Mesendoderm (in vitro differentiated cells): ENCODE measurements around the gene PVALB.
A peak's percentile ranks its signal among the peaks of the same experiment; 100 is the strongest.

Experiments
- DNase-seq: peaks from one replicate; pipeline ENCODE4 v3.0.0; 2013
- H2AK5ac ChIP-seq: 2 replicates; pipeline ENCODE4 v1.6.1; 2013; ENCODE audit warnings: low read length, inconsistent platforms
- H2BK120ac ChIP-seq: 2 replicates; pipeline ENCODE4 v1.6.1; 2013; ENCODE audit warnings: low read depth, mild to moderate bottlenecking, low read length, moderate library complexity, mixed read lengths
- H2BK15ac ChIP-seq: replicated peaks from 2 replicates; pipeline ENCODE4 v1.6.1; 2013; ENCODE audit warnings: low read depth, mild to moderate bottlenecking, moderate library complexity
- H2BK5ac ChIP-seq: 2 replicates; pipeline ENCODE4 v1.6.1; 2013; ENCODE audit warnings: low read length, inconsistent platforms
- H3K18ac ChIP-seq: 2 replicates; pipeline ENCODE4 v1.6.1; 2013; ENCODE audit warnings: mild to moderate bottlenecking, low read length, mixed read lengths
- H3K23ac ChIP-seq: one replicate; pipeline ENCODE4 v1.6.1; 2013; ENCODE audit warnings: low read length
- H3K27ac ChIP-seq: 2 replicates; pipeline ENCODE4 v1.5.1; 2013; ENCODE audit warnings: low read depth, mild to moderate bottlenecking, inconsistent platforms, low read length, moderate library complexity
- H3K27me3 ChIP-seq: 2 replicates; pipeline ENCODE4 v1.6.1; 2013; ENCODE audit warnings: low read length, control low read depth, mild to moderate bottlenecking, inconsistent platforms; ENCODE audit not compliant: insufficient read depth, poor library complexity
- H3K36me3 ChIP-seq: 2 replicates; pipeline ENCODE4 v1.6.1; 2013; ENCODE audit warnings: low read length, inconsistent platforms; ENCODE audit not compliant: control insufficient read depth, insufficient read depth
- H3K4ac ChIP-seq: one replicate; pipeline ENCODE4 v1.6.1; 2013; ENCODE audit warnings: low read depth, mild to moderate bottlenecking, low read length, moderate library complexity
- H3K4me1 ChIP-seq: 2 replicates; pipeline ENCODE4 v1.6.1; 2013; ENCODE audit warnings: low read depth, low read length, inconsistent platforms; ENCODE audit not compliant: control insufficient read depth
- H3K4me2 ChIP-seq: 2 replicates; pipeline ENCODE4 v1.6.1; 2013; ENCODE audit warnings: low read length
- H3K4me3 ChIP-seq: 2 replicates; pipeline ENCODE4 v1.5.1; 2013; ENCODE audit warnings: mild to moderate bottlenecking, low read length
- H3K56ac ChIP-seq: one replicate; pipeline ENCODE4 v1.6.1; 2013; ENCODE audit warnings: low read length
- H3K79me1 ChIP-seq: 2 replicates; pipeline ENCODE4 v1.6.1; 2013; ENCODE audit warnings: low read length, inconsistent platforms
- H3K79me2 ChIP-seq: 2 replicates; pipeline ENCODE4 v1.6.1; 2013; ENCODE audit warnings: mild to moderate bottlenecking, low read length; ENCODE audit not compliant: control insufficient read depth, insufficient read depth
- H3K9ac ChIP-seq: 2 replicates; pipeline ENCODE4 v1.6.1; 2013; ENCODE audit warnings: low read length, inconsistent platforms
- H4K5ac ChIP-seq: one replicate; pipeline ENCODE4 v1.6.1; 2013; ENCODE audit warnings: low read length
- H4K8ac ChIP-seq: one replicate; pipeline ENCODE4 v1.6.1; 2013; ENCODE audit warnings: low read depth, mild to moderate bottlenecking, control low read depth, low read length, moderate library complexity
- WGBS: extraction: QIAGEN DNeasy Blood & Tissue Kit; methylation state at CpG from one replicate; pipeline ENCODE4 v1.1.7; 2013; ENCODE audit warnings: low lambda C conversion rate, missing lambda C conversion rate; ENCODE audit not compliant: insufficient coverage; ENCODE audit errors: extremely low coverage; 5-methylcytosine and 5-hydroxymethylcytosine counted together

The PVALB gene

DNA sequence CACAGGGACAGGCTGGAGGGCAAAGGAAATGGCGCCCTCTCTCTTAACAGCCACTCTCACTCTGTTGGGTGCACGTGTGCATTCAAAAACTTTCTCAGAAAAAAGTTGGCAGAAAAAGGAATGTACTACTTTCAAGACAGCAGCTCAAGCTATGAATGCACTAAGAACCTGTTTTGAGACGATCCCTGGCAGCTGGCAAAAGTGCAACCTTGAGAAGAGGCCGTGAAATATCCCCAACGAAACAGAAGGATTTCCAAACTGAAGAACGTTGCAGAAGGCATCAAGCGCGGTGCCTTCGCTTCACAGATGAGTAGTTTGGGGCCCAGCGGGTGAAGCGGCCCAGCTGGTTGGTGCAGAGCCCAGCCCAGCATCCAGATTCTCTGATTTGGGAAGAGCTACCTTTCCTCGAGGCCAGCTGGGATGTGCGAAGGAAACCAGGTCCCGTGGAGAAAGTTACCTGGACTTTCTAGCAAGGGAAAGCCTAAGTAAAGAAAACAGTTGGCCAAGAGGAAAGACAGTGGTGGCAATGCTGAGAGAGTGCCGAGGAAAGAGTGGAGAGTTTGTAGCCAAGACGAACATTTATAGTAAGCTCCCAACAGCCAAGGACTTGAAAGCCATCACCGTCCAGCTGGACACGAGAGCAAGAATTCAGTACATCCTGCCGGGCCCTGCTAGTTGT, 57.2 kb downstream of the PVALB start:
- Histone ChIP-seq H3K27me3 (no peaks in the 10 kb centered on the region), H2AK5ac (no peak overlapping the region), H3K4me3 (no peak overlapping the region), H3K4ac (no peak overlapping the region), H3K4me1 (no peaks in the 10 kb centered on the region), H3K9ac (no peak overlapping the region), H3K56ac (no peak overlapping the region), H3K18ac (no peak overlapping the region), H4K8ac (no peak overlapping the region), H2BK15ac (no peak overlapping the region), H4K5ac (no peak overlapping the region), H2BK5ac (no peak overlapping the region), H3K79me2 (no peaks in the 10 kb centered on the region), H3K4me2 (no peak overlapping the region), H3K79me1 (no peaks in the 10 kb centered on the region), H2BK120ac (no peak overlapping the region), H3K36me3 (no peaks in the 10 kb centered on the region), H3K23ac (no peak overlapping the region), H3K27ac (no peak overlapping the region)
- no CpG with 5 or more reads among the region's 19 CpGs for WGBS
- no peak for DNase-seq

DNA sequence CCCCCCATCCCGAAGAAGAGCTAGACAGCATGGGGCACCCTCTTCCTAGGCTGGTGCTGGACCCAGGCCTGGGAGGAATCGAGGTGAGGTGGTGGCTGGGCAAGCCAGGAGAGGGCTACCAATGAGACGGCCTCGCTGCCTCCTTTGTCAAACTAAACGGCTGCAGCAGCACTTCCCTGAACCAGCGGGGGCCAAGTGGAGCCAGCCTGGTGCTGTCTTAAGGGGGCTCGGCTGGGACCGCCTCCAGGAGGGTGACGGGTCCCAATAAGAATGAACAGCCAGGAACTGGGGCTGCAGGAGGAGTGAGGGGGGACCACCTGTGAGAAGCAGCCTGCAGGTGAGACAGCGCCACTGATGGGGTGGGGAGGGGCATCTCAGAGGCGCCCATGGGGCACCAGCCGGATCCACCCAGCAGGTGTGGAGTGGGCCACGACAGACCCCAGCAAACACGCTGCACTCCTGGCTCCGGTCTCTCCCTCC, 58.0 kb downstream of the PVALB start:
- H3K23ac ChIP-seq, result no peak overlapping the region
- no peaks in the 10 kb centered on the region for H3K4me1 ChIP-seq
- H3K18ac ChIP-seq, result no peak overlapping the region
- H3K56ac ChIP-seq, result no peak overlapping the region
- H3K79me1 ChIP-seq, result no peaks in the 10 kb centered on the region
- no peak overlapping the region for H3K4me3 ChIP-seq
- no peak overlapping the region for H3K27ac ChIP-seq
- H3K27me3 ChIP-seq, result no peaks in the 10 kb centered on the region
- no peak overlapping the region for H2AK5ac ChIP-seq
- no peak overlapping the region for H3K9ac ChIP-seq
- H2BK15ac ChIP-seq, result no peak overlapping the region
- WGBS, result no CpG with 5 or more reads among the region's 15 CpGs
- H3K4ac ChIP-seq, result no peak overlapping the region
- H3K4me2 ChIP-seq, result no peak overlapping the region
- H4K5ac ChIP-seq, result no peak overlapping the region
- no peaks in the 10 kb centered on the region for H3K36me3 ChIP-seq
- H2BK120ac ChIP-seq, result no peak overlapping the region
- no peak for DNase-seq
- H4K8ac ChIP-seq, result no peak overlapping the region
- H3K79me2 ChIP-seq, result no peaks in the 10 kb centered on the region
- H2BK5ac ChIP-seq, result no peak overlapping the region

- Histone ChIP-seq H4K5ac (no peak overlapping the region), H3K4me2 (no peak overlapping the region), H3K4me3 (no peak overlapping the region), H3K4ac (no peak overlapping the region), H4K8ac (no peak overlapping the region), H3K9ac (no peak overlapping the region), H3K79me2 (no peaks in the 10 kb centered on the region), H3K18ac (no peak overlapping the region), H3K36me3 (no peaks in the 10 kb centered on the region), H2BK15ac (no peak overlapping the region), H3K23ac (no peak overlapping the region), H3K4me1 (no peaks in the 10 kb centered on the region), H3K79me1 (no peaks in the 10 kb centered on the region), H2BK120ac (no peak overlapping the region), H2BK5ac (no peak overlapping the region), H3K27ac (no peak overlapping the region), H2AK5ac (no peak overlapping the region), H3K27me3 (no peaks in the 10 kb centered on the region), H3K56ac (no peak overlapping the region)
- no CpG with 5 or more reads among the region's 19 CpGs for WGBS
- peak; percentile 86 for DNase-seq
Measured at GRCh38 chr22:36757668-36758211, 59.1 kb downstream of the PVALB start.

DNA sequence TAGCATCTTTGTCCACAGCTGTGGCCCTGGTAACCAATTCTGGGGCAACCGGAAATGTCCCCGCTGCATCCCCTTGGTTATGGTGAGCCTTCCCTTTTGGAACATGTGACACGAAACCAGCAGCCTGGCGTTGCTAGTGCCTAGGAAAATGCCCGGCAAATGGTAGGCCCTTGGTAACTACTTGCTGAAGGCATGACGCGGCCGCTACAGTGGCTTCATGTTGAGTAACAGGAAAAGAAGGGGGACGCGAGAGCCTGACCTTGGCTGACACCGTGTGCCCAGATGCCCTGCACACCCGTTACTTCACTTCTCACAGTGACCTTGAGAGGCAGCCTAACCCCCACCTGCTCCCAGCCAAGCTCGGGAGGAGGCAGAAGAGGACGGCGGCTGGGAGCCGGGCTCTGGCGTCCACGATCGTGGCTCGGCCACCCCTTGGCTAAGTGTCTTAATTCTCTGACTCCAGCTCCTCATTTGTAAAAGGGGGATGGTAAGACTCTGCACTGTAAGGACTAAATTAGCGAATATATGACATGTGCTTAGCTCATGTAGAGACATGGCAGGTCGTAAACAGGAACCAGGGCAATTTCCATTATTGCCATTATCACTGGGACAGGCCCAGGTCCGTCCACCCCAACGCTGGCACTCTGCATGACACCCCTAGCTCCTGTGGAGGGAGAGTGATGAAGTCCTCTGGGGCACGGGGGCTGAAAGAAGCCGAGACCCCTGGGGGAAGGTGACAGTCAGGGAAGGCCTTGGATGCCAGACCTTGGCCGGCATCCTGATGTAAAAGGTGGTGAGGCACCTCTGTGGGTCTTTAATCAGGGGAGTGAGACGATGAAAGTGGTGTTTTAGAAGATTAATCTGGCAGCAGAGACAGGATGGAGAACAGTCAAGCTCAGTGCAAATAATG, 59.8 kb downstream of the PVALB start:
- no peaks in the 10 kb centered on the region for H3K79me2 ChIP-seq
- H3K23ac ChIP-seq, result no peak overlapping the region
- H3K27me3 ChIP-seq, result no peaks in the 10 kb centered on the region
- H2BK5ac ChIP-seq, result no peak overlapping the region
- DNase-seq, result no peak
- H4K8ac ChIP-seq, result no peak overlapping the region
- no peaks in the 10 kb centered on the region for H3K79me1 ChIP-seq
- no peak overlapping the region for H4K5ac ChIP-seq
- no peaks in the 10 kb centered on the region for H3K36me3 ChIP-seq
- no peak overlapping the region for H2BK120ac ChIP-seq
- no peaks in the 10 kb centered on the region for H3K4me1 ChIP-seq
- no peak overlapping the region for H3K4ac ChIP-seq
- H3K18ac ChIP-seq, result no peak overlapping the region
- no CpG with 5 or more reads among the region's 28 CpGs for WGBS
- H3K27ac ChIP-seq, result no peak overlapping the region
- H3K4me2 ChIP-seq, result no peak overlapping the region
- H3K4me3 ChIP-seq, result no peak overlapping the region
- no peak overlapping the region for H3K9ac ChIP-seq
- H3K56ac ChIP-seq, result no peak overlapping the region
- no peak overlapping the region for H2BK15ac ChIP-seq
- no peak overlapping the region for H2AK5ac ChIP-seq

- Histone ChIP-seq H3K18ac (no peak overlapping the region), H3K4me2 (no peak overlapping the region), H3K27me3 (no peaks in the 10 kb centered on the region), H2BK120ac (no peak overlapping the region), H3K56ac (no peak overlapping the region), H3K79me1 (no peaks in the 10 kb centered on the region), H2BK15ac (no peak overlapping the region), H3K27ac (no peak overlapping the region), H3K79me2 (no peaks in the 10 kb centered on the region), H3K4me1 (no peaks in the 10 kb centered on the region), H2BK5ac (no peak overlapping the region), H4K5ac (no peak overlapping the region), H3K9ac (no peak overlapping the region), H2AK5ac (no peak overlapping the region), H4K8ac (no peak overlapping the region), H3K4ac (no peak overlapping the region), H3K36me3 (no peaks in the 10 kb centered on the region), H3K23ac (no peak overlapping the region), H3K4me3 (no peak overlapping the region)
- no CpG with 5 or more reads among the region's 7 CpGs for WGBS
- no peak for DNase-seq
Measured at GRCh38 chr22:36756031-36756430, 60.8 kb downstream of the PVALB start.
